GM19099 (cell line): ENCODE data around the gene CREM.

ENCODE experiments used
- POLR2A ChIP-seq: IDR thresholded peaks from 3 replicates; pipeline ENCODE4 v1.6.1; 2011; ENCODE audit warnings: low read depth; ENCODE audit not compliant: insufficient read length; ENCODE audit errors: extremely low read depth

CREM gene

GRCh38 chr10:35127289-35127891 lies 744 bp downstream of the CREM start:
- TF ChIP-seq POLR2A, result no peak

- TF ChIP-seq POLR2A, result no peak
Observed at GRCh38 chr10:35129185-35129674, 2.6 kb downstream of the CREM start.

GRCh38 chr10:35130663-35131062 lies 4.0 kb downstream of the CREM start:
- TF ChIP-seq POLR2A, result no peak

GRCh38 chr10:35132727-35133126 lies 6.1 kb downstream of the CREM start:
- no peak for TF ChIP-seq POLR2A

- TF ChIP-seq POLR2A, result no peak
Observed at GRCh38 chr10:35133586-35133985, 6.9 kb downstream of the CREM start.

GRCh38 chr10:35135861-35136260 lies 9.2 kb downstream of the CREM start:
- TF ChIP-seq POLR2A, result peak; percentile 7

- no peak for TF ChIP-seq POLR2A
Observed at GRCh38 chr10:35136263-35136815, 9.7 kb downstream of the CREM start.

GRCh38 chr10:35140126-35140525 lies 13.5 kb downstream of the CREM start:
- TF ChIP-seq POLR2A, result no peak

GRCh38 chr10:35140727-35141126 lies 14.1 kb downstream of the CREM start:
- TF ChIP-seq POLR2A, result no peak

- no peak for TF ChIP-seq POLR2A
Observed at GRCh38 chr10:35150308-35150707, 23.7 kb downstream of the CREM start.

- no peak for TF ChIP-seq POLR2A
Observed at GRCh38 chr10:35152992-35153391, 26.3 kb downstream of the CREM start.

GRCh38 chr10:35153716-35154115 lies 27.1 kb downstream of the CREM start:
- no peak for TF ChIP-seq POLR2A

GRCh38 chr10:35160743-35161142 lies 34.1 kb downstream of the CREM start:
- TF ChIP-seq POLR2A, result no peak

- TF ChIP-seq POLR2A, result no peak
Observed at GRCh38 chr10:35161906-35162305, 35.3 kb downstream of the CREM start.

GRCh38 chr10:35165136-35165535 lies 38.5 kb downstream of the CREM start:
- TF ChIP-seq POLR2A, result no peak

- TF ChIP-seq POLR2A, result no peak
Observed at GRCh38 chr10:35165811-35166210, 39.2 kb downstream of the CREM start.

- no peak for TF ChIP-seq POLR2A
Observed at GRCh38 chr10:35166607-35167006, 40.0 kb downstream of the CREM start.
